NT2/D1 (cell line): ENCODE measurements around the gene NR1I3.

Source experiments
- DNase-seq: peaks from one replicate; pipeline ENCODE4 v3.0.0-alpha.2; 2011; ENCODE audit warnings: low read depth, low spot score
- H3K27me3 ChIP-seq: 2 replicates; pipeline ENCODE4 v1.6.0; 2011; ENCODE audit warnings: mild to moderate bottlenecking; ENCODE audit not compliant: insufficient read length, insufficient read depth
- H3K36me3 ChIP-seq: 2 replicates; pipeline ENCODE4 v1.6.1; 2011; ENCODE audit warnings: mild to moderate bottlenecking, low read length, mixed read lengths; ENCODE audit not compliant: insufficient read depth, insufficient read length
- H3K4me1 ChIP-seq: 2 replicates; pipeline ENCODE4 v1.5.1; 2011; ENCODE audit not compliant: insufficient read depth, insufficient read length
- H3K4me3 ChIP-seq: 2 replicates; pipeline ENCODE4 v1.5.1; 2011; ENCODE audit warnings: low read depth; ENCODE audit not compliant: insufficient read length
- H3K9ac ChIP-seq: 2 replicates; pipeline ENCODE4 v1.6.0; 2011; ENCODE audit warnings: low read depth; ENCODE audit not compliant: insufficient read length
- H3K9me3 ChIP-seq: 2 replicates; pipeline ENCODE4 v1.5.1; 2011; ENCODE audit warnings: mild to moderate bottlenecking, low read length; ENCODE audit not compliant: insufficient read depth
- SUZ12 ChIP-seq: IDR thresholded peaks from 2 replicates; pipeline ENCODE4 v1.6.1; 2011; ENCODE audit not compliant: insufficient read length, insufficient read depth; ENCODE audit errors: extremely low read depth
- YY1 ChIP-seq: IDR thresholded peaks from 2 replicates; pipeline ENCODE4 v1.6.1; 2011; ENCODE audit not compliant: insufficient read length, insufficient read depth
- ZNF274 ChIP-seq: IDR thresholded peaks from 2 replicates; pipeline ENCODE4 v1.6.1; 2011; ENCODE audit warnings: mild to moderate bottlenecking, low read depth, low read length

NR1I3 gene

DNA sequence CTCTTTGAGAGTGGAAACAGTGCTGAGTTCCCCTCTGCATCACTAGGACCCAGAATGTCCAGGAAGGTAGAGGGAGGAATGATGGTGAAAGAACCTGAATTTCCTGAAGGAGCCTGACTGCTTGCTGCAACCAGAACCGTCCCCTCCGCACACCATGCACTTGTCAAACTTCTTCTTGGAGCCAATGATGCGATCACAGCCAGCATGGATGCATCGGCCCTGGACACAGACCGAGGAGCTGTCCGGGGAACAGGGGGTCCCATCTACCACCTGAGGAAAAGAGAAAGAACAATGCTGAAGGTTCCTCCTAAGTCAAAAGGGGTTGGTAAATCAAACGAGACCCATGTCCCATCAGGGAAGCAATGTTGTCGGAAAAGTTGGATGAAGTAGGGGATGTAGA is 46.0 kb downstream of the NR1I3 start:
- peaks cover 62% of the 10 kb centered on the region for H3K36me3 ChIP-seq
- no peak overlapping the region for H3K4me3 ChIP-seq
- H3K9me3 ChIP-seq: no peaks in the 10 kb centered on the region
- no peak overlapping the region for H3K9ac ChIP-seq
- TF ChIP-seq ZNF274 (no peak), SUZ12 (no peak), YY1 (no peak)
- no peak for DNase-seq
- H3K4me1 ChIP-seq: peaks cover 13% of the 10 kb centered on the region
- no peaks in the 10 kb centered on the region for H3K27me3 ChIP-seq

DNA sequence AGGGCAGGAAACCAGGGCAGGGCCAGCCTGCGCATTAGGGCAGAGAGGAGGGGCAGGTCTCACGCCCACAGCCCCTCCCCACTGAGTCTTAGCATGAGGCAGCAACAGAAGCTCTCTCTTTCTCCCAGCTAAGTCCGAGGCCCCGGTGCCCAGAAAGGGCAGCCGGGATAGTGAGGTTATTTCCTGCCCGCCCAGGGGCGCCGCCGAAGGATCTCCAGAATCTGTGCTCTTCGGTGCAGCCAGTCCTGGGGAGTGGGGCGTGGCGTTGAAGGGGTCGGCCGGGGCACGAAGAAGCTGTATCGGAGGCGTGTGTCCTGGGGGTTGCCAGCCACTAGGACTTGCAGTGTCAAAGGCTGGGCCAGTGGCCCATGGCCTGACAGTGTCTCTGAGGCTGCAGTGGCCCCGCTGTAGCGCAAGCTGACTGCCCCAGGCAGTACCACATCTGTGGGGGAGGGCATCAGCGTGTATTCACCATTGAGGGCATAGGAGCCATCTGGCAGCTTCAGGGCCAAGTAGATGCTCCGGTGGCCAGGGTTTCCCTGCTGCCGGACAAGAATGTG is 47.0 kb downstream of the NR1I3 start:
- DNase-seq: no peak
- Histone ChIP-seq H3K4me1 (peaks cover 8% of the 10 kb centered on the region), H3K9me3 (no peaks in the 10 kb centered on the region), H3K9ac (peak overlapping the region; percentile 21), H3K27me3 (no peaks in the 10 kb centered on the region), H3K4me3 (no peak overlapping the region), H3K36me3 (peaks cover 56% of the 10 kb centered on the region)
- TF ChIP-seq YY1 (no peak), ZNF274 (no peak), SUZ12 (no peak)

GRCh38 chr1:161189036-161189435 is 49.0 kb downstream of the NR1I3 start:
- H3K27me3 ChIP-seq: no peaks in the 10 kb centered on the region
- no peaks in the 10 kb centered on the region for H3K9me3 ChIP-seq
- H3K4me1 ChIP-seq: peaks cover 8% of the 10 kb centered on the region
- TF ChIP-seq ZNF274 (no peak), YY1 (no peak), SUZ12 (no peak)
- peaks cover 38% of the 10 kb centered on the region for H3K36me3 ChIP-seq
- no peak overlapping the region for H3K4me3 ChIP-seq
- DNase-seq: no peak
- H3K9ac ChIP-seq: no peak overlapping the region

GRCh38 chr1:161188381-161188780 is 49.6 kb downstream of the NR1I3 start:
- no peak overlapping the region for H3K9ac ChIP-seq
- DNase-seq: no peak
- peaks cover 8% of the 10 kb centered on the region for H3K4me1 ChIP-seq
- no peak overlapping the region for H3K4me3 ChIP-seq
- peaks cover 31% of the 10 kb centered on the region for H3K36me3 ChIP-seq
- H3K9me3 ChIP-seq: no peaks in the 10 kb centered on the region
- no peak for TF ChIP-seq SUZ12
- H3K27me3 ChIP-seq: no peaks in the 10 kb centered on the region

DNA sequence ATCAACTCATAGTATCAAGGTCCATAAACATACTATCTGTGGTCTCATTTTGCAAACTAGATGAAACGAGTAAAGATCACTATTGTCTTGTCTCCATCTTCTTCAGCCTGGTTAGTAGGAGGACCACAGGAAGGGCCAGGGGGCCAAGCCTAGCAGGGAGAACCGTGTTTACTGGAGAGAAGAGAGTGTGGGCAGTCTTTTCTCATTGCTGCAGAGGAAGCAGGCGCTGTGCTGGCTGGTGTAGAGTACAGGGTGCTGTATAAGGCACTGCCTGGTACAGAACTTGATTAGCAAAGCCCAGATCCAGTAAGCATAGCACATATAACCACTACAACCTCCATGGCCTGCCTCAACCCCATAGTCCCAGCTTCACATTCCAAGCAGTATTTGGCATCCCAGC is 50.7 kb downstream of the NR1I3 start:
- Histone ChIP-seq H3K4me1 (peaks cover 8% of the 10 kb centered on the region), H3K9me3 (no peaks in the 10 kb centered on the region), H3K4me3 (no peak overlapping the region), H3K27me3 (no peaks in the 10 kb centered on the region), H3K9ac (no peak overlapping the region), H3K36me3 (peaks cover 22% of the 10 kb centered on the region)
- TF ChIP-seq SUZ12: no peak
- TF ChIP-seq YY1: no peak
- TF ChIP-seq ZNF274: no peak
- DNase-seq: no peak

DNA sequence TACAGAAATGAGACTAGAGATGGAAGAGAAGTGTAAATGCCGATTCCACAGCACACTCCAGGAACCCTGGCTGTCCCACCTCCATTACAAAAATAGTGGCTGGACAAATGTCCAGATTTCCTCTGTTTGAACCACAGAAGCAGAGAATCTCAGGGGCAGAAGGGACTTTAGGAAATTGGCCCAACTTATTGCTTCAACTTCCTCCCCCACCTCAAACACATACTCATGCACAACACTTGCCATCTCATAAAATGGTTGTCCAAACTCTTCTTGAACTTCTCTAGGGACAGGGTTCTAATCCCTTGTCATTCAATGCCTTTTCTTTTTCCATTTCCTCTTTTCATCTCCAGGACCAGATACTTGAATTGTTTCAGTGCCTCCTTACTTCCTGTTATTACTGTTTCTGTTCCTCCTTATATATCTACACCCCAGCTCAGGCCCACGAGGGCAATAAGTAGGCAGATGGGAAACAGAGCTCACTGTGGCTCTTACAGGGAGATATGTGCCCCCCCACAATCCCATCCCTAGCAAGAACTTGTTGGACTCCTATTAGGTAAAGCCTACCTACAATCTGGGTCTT is 52.2 kb downstream of the NR1I3 start:
- no peak for DNase-seq
- TF ChIP-seq ZNF274 (no peak), YY1 (no peak), SUZ12 (no peak)
- Histone ChIP-seq H3K9ac (no peak overlapping the region), H3K36me3 (peaks cover 8% of the 10 kb centered on the region), H3K9me3 (no peaks in the 10 kb centered on the region), H3K4me3 (no peak overlapping the region), H3K4me1 (peaks cover 1% of the 10 kb centered on the region), H3K27me3 (no peaks in the 10 kb centered on the region)

GRCh38 chr1:161185282-161185682 is 52.7 kb downstream of the NR1I3 start:
- Histone ChIP-seq H3K4me3 (no peak overlapping the region), H3K4me1 (no peaks in the 10 kb centered on the region)

More at GRCh38 chr1:161185282-161185682, 52.7 kb downstream of the NR1I3 start:
- Histone ChIP-seq H3K9ac (no peak overlapping the region), H3K9me3 (no peaks in the 10 kb centered on the region), H3K27me3 (no peaks in the 10 kb centered on the region), H3K36me3 (peaks cover 4% of the 10 kb centered on the region)
- no peak for DNase-seq
- TF ChIP-seq SUZ12: no peak
- no peak for TF ChIP-seq YY1
